Eye (tissue), 1 donor: Measurements from ENCODE around the gene RPL35.

Experiments used
- DNase-seq: peaks from one replicate; pipeline ENCODE4 v3.0.0-alpha.2; 2015

RPL35 gene

GRCh38 chr9:124814164-124814535 is 47.6 kb downstream of the RPL35 start:
- DNase-seq, result no peak

GRCh38 chr9:124813501-124814163 is 48.1 kb downstream of the RPL35 start:
- no peak for DNase-seq

GRCh38 chr9:124813041-124813440 is 48.7 kb downstream of the RPL35 start:
- no peak for DNase-seq

- peak; percentile 67 for DNase-seq
These were observed 49.3 kb downstream of the RPL35 start for GRCh38 chr9:124812441-124812876.

GRCh38 chr9:124810663-124811355 is 50.9 kb downstream of the RPL35 start:
- peak; percentile 78 for DNase-seq

- no peak for DNase-seq
These were observed 51.8 kb downstream of the RPL35 start for GRCh38 chr9:124809741-124810500.

- no peak for DNase-seq
These were observed 52.5 kb downstream of the RPL35 start for GRCh38 chr9:124809211-124809610.

- DNase-seq, result no peak
These were observed 53.4 kb downstream of the RPL35 start for GRCh38 chr9:124808246-124808956.
